Mononuclear cell (primary cell): ENCODE data around the gene FRS2. TPM values are rescaled to one million over a fixed set of nuclear protein-coding genes. Genes with fewer than 3 reads are reported as not detected.

Source experiments
- H3K27me3 ChIP-seq: 2 replicates; pipeline ENCODE4 v1.6.0; 2011; ENCODE audit warnings: low read length, control low read depth; ENCODE audit not compliant: insufficient read depth
- H3K4me1 ChIP-seq: 2 replicates; pipeline ENCODE4 v1.5.1; 2011; ENCODE audit warnings: mild to moderate bottlenecking, low read length, control low read depth; ENCODE audit not compliant: insufficient read depth
- H3K4me3 ChIP-seq: 2 replicates; pipeline ENCODE4 v1.5.1; 2011; ENCODE audit warnings: mild to moderate bottlenecking, low read length, moderate library complexity
- H3K9me3 ChIP-seq: 2 replicates; pipeline ENCODE4 v1.5.1; 2011; ENCODE audit warnings: low read depth, mild to moderate bottlenecking, control low read depth, low read length
- total RNA-seq: library from RNA; depleted of rRNA; stranded (reverse); fragments of >200 nt; gene quantifications from one replicate; pipeline ENCODE4 v1.2.3, GENCODE V29; 2012

The FRS2 gene
- total RNA-seq, 1 donor, result 82.3 TPM

GRCh38 chr12:69475237-69475975 lies 5.2 kb downstream of the FRS2 start:
- no peaks in the 10 kb centered on the region for H3K27me3 ChIP-seq
- peaks cover 16% of the 10 kb centered on the region for H3K4me1 ChIP-seq
- no peaks in the 10 kb centered on the region for H3K9me3 ChIP-seq
- no peak overlapping the region for H3K4me3 ChIP-seq

GRCh38 chr12:69476276-69477017 lies 6.3 kb downstream of the FRS2 start:
- H3K27me3 ChIP-seq, result no peaks in the 10 kb centered on the region
- no peaks in the 10 kb centered on the region for H3K9me3 ChIP-seq
- H3K4me1 ChIP-seq, result peaks cover 8% of the 10 kb centered on the region
- no peak overlapping the region for H3K4me3 ChIP-seq

- Histone ChIP-seq H3K27me3 (no peaks in the 10 kb centered on the region), H3K9me3 (no peaks in the 10 kb centered on the region), H3K4me3 (no peak overlapping the region), H3K4me1 (no peaks in the 10 kb centered on the region)
These were observed 9.5 kb downstream of the FRS2 start for GRCh38 chr12:69479675-69480074.

- Histone ChIP-seq H3K9me3 (no peaks in the 10 kb centered on the region), H3K27me3 (no peaks in the 10 kb centered on the region), H3K4me1 (no peaks in the 10 kb centered on the region), H3K4me3 (no peak overlapping the region)
These were observed 10.5 kb downstream of the FRS2 start for GRCh38 chr12:69480698-69481097.

- H3K27me3 ChIP-seq, result no peaks in the 10 kb centered on the region
- no peak overlapping the region for H3K4me3 ChIP-seq
- H3K4me1 ChIP-seq, result no peaks in the 10 kb centered on the region
- H3K9me3 ChIP-seq, result no peaks in the 10 kb centered on the region
These were observed 10.9 kb downstream of the FRS2 start for GRCh38 chr12:69481133-69481532.

GRCh38 chr12:69483700-69484099 lies 13.5 kb downstream of the FRS2 start:
- Histone ChIP-seq H3K27me3 (no peaks in the 10 kb centered on the region), H3K4me3 (no peak overlapping the region), H3K4me1 (no peaks in the 10 kb centered on the region), H3K9me3 (no peaks in the 10 kb centered on the region)

GRCh38 chr12:69484428-69484827 lies 14.2 kb downstream of the FRS2 start:
- H3K9me3 ChIP-seq, result no peaks in the 10 kb centered on the region
- no peaks in the 10 kb centered on the region for H3K27me3 ChIP-seq
- no peak overlapping the region for H3K4me3 ChIP-seq
- no peaks in the 10 kb centered on the region for H3K4me1 ChIP-seq

- Histone ChIP-seq H3K9me3 (no peaks in the 10 kb centered on the region), H3K4me3 (no peak overlapping the region), H3K27me3 (no peaks in the 10 kb centered on the region), H3K4me1 (no peaks in the 10 kb centered on the region)
These were observed 20.9 kb downstream of the FRS2 start for GRCh38 chr12:69490920-69491643.

- H3K27me3 ChIP-seq, result no peaks in the 10 kb centered on the region
- no peaks in the 10 kb centered on the region for H3K9me3 ChIP-seq
- peaks cover 5% of the 10 kb centered on the region for H3K4me1 ChIP-seq
- H3K4me3 ChIP-seq, result no peak overlapping the region
These were observed 22.6 kb downstream of the FRS2 start for GRCh38 chr12:69492739-69493138.

- Histone ChIP-seq H3K4me3 (no peak overlapping the region), H3K4me1 (peaks cover 5% of the 10 kb centered on the region), H3K27me3 (no peaks in the 10 kb centered on the region), H3K9me3 (no peaks in the 10 kb centered on the region)
These were observed 24.9 kb downstream of the FRS2 start for GRCh38 chr12:69495071-69495470.

GRCh38 chr12:69497308-69498026 lies 27.3 kb downstream of the FRS2 start:
- Histone ChIP-seq H3K4me1 (peaks cover 5% of the 10 kb centered on the region), H3K9me3 (no peaks in the 10 kb centered on the region), H3K27me3 (no peaks in the 10 kb centered on the region), H3K4me3 (no peak overlapping the region)

GRCh38 chr12:69500631-69501030 lies 30.4 kb downstream of the FRS2 start:
- H3K27me3 ChIP-seq, result no peaks in the 10 kb centered on the region
- no peak overlapping the region for H3K4me3 ChIP-seq
- H3K4me1 ChIP-seq, result peaks cover 10% of the 10 kb centered on the region
- H3K9me3 ChIP-seq, result no peaks in the 10 kb centered on the region

GRCh38 chr12:69501154-69501895 lies 31.1 kb downstream of the FRS2 start:
- no peaks in the 10 kb centered on the region for H3K27me3 ChIP-seq
- H3K4me3 ChIP-seq, result no peak overlapping the region
- H3K9me3 ChIP-seq, result no peaks in the 10 kb centered on the region
- peaks cover 10% of the 10 kb centered on the region for H3K4me1 ChIP-seq

GRCh38 chr12:69502345-69503081 lies 32.3 kb downstream of the FRS2 start:
- Histone ChIP-seq H3K27me3 (no peaks in the 10 kb centered on the region), H3K4me3 (no peak overlapping the region), H3K4me1 (peaks cover 7% of the 10 kb centered on the region), H3K9me3 (no peaks in the 10 kb centered on the region)
